HepG2 (cell line): Measurements from ENCODE around the gene KANK4.

ENCODE experiments used
- ADNP ChIP-seq: sonication (generic); formaldehyde crosslinking; IDR thresholded peaks from 2 replicates; pipeline ENCODE4 v1.4.0; 2020; ENCODE audit warnings: missing genetic modification reagents
- NONO ChIP-seq, 2 experiments: fragments of 450-650 bp in 1 of 2; sonication (generic) in 1 of 2; formaldehyde crosslinking in 1 of 2; IDR thresholded peaks in 1 of 2; conservative IDR thresholded peaks in 1 of 2; 2 replicates each; pipeline versions ENCODE4 v1.6.1 to v1.8.0; 2017 to 2022; ENCODE audit warnings: mild to moderate bottlenecking in 1 of 2, missing genetic modification reagents in 1 of 2, moderate library complexity in 1 of 2
- RFX5 ChIP-seq: IDR thresholded peaks from 2 replicates; pipeline ENCODE4 v1.6.1; 2011; ENCODE audit warnings: low read depth, low read length, improper control_type of control experiment
- ZBTB20 ChIP-seq: sonication (generic); formaldehyde crosslinking; IDR thresholded peaks from 2 replicates; pipeline ENCODE4 v1.8.1; 2023; ENCODE audit warnings: missing genetic modification reagents, low read depth, mild to moderate bottlenecking, borderline replicate concordance
- ZFX ChIP-seq: sonication (generic); formaldehyde crosslinking; IDR thresholded peaks from 2 replicates; pipeline ENCODE4 v1.4.0; 2020; ENCODE audit warnings: mild to moderate bottlenecking, low read depth, missing genetic modification reagents, moderate library complexity
- ZNF205 ChIP-seq: IDR thresholded peaks from 2 replicates; pipeline ENCODE4 v1.6.1; 2018; ENCODE audit warnings: missing biosample characterization, missing genetic modification reagents
- ZNF644 ChIP-seq: IDR thresholded peaks from 2 replicates; pipeline ENCODE4 v1.6.1; 2016; ENCODE audit warnings: low read depth
- TF ChIP-seq, protein P1 (sequence below): sonication (generic); formaldehyde crosslinking; IDR thresholded peaks from 2 replicates; pipeline ENCODE4 v1.5.0; 2020; ENCODE audit warnings: mild to moderate bottlenecking, missing genetic modification reagents, moderate library complexity

DNA sequence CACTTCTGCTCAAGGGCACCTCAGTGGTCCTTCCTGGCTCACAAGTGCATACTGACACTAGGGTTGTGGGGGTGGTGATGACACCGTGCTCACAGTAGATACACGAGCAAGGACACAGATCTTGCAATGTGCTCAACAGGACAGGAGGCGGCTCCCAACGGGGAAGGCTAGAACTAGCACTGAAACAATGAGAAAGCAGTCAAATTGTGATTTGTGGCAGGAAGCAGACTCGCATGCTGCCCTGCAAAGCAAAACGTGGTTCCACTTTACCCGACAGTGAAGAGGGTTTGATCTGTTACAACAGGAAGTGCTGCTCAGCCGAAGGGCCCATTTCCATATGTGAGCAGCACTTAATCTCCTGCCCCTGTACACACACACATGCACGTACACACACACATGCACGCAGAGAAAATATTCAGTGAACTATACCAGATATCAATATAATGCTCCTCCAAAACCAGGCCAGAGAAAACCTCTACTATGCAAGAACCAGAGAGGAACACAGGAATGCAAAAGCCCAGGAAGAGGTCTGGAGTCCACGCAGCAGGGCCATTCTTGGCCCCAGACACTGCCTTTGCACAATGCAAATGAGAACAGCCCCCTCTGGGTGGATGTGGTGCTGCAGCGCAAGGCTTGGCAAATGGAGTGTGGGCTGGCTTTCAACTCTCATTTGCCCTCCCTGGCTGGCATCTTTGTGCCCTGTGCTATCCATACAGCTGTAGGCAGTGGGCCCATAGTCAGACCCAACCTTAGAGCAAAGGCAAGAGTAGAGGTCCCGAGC, 47.1 kb downstream of the KANK4 start:
- TF ChIP-seq RFX5 (no peak), ZBTB20 (CRISPR knock-in tag) (no peak), ZFX (CRISPR knock-in tag) (no peak), ZNF644 (CRISPR knock-in tag) (no peak), ADNP (no peak), NONO (IDR thresholded peaks at IDR 0.05) (no peak), NONO (CRISPR knock-in tag; conservative IDR thresholded peaks at IDR 0.05) (no peak), ZNF205 (CRISPR knock-in tag) (no peak)
- TF ChIP-seq, protein P1, sequence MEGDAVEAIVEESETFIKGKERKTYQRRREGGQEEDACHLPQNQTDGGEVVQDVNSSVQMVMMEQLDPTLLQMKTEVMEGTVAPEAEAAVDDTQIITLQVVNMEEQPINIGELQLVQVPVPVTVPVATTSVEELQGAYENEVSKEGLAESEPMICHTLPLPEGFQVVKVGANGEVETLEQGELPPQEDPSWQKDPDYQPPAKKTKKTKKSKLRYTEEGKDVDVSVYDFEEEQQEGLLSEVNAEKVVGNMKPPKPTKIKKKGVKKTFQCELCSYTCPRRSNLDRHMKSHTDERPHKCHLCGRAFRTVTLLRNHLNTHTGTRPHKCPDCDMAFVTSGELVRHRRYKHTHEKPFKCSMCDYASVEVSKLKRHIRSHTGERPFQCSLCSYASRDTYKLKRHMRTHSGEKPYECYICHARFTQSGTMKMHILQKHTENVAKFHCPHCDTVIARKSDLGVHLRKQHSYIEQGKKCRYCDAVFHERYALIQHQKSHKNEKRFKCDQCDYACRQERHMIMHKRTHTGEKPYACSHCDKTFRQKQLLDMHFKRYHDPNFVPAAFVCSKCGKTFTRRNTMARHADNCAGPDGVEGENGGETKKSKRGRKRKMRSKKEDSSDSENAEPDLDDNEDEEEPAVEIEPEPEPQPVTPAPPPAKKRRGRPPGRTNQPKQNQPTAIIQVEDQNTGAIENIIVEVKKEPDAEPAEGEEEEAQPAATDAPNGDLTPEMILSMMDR, result no peak
